HG03045 (cell line): ENCODE results near the gene ADCYAP1R1.

Experiments
- ATAC-seq: cut with Tn5 transposase; IDR thresholded peaks from one replicate; pipeline ENCODE4 v1.9.1; 2021; ENCODE audit warnings: mild to moderate bottlenecking, moderate library complexity; ENCODE audit not compliant: unreplicated experiment

ADCYAP1R1 gene

GRCh38 chr7:31104361-31105255, 52.5 kb downstream of the ADCYAP1R1 start:
- no peak for ATAC-seq

- ATAC-seq, result no peak
These were observed 53.3 kb downstream of the ADCYAP1R1 start for GRCh38 chr7:31105256-31105950.

GRCh38 chr7:31106303-31107105, 54.4 kb downstream of the ADCYAP1R1 start:
- no peak for ATAC-seq

GRCh38 chr7:31107106-31108090, 55.3 kb downstream of the ADCYAP1R1 start:
- no peak for ATAC-seq

- ATAC-seq, result no peak
These were observed 56.1 kb downstream of the ADCYAP1R1 start for GRCh38 chr7:31108097-31108657.

GRCh38 chr7:31109751-31110150, 57.6 kb downstream of the ADCYAP1R1 start:
- no peak for ATAC-seq

GRCh38 chr7:31110331-31111108, 58.4 kb downstream of the ADCYAP1R1 start:
- no peak for ATAC-seq

GRCh38 chr7:31111109-31111451, 59.0 kb downstream of the ADCYAP1R1 start:
- no peak for ATAC-seq

- ATAC-seq, result no peak
These were observed 61.6 kb downstream of the ADCYAP1R1 start for GRCh38 chr7:31113660-31114059.

- ATAC-seq, result no peak
These were observed 62.7 kb downstream of the ADCYAP1R1 start for GRCh38 chr7:31114593-31115343.

GRCh38 chr7:31116615-31117014, 64.5 kb downstream of the ADCYAP1R1 start:
- no peak for ATAC-seq

- ATAC-seq, result no peak
These were observed 67.1 kb downstream of the ADCYAP1R1 start for GRCh38 chr7:31119249-31119648.

GRCh38 chr7:31120800-31121513, 68.8 kb downstream of the ADCYAP1R1 start:
- no peak for ATAC-seq

GRCh38 chr7:31121601-31122000, 69.5 kb downstream of the ADCYAP1R1 start:
- ATAC-seq, result no peak

- ATAC-seq, result no peak
These were observed 70.5 kb downstream of the ADCYAP1R1 start for GRCh38 chr7:31122649-31123058.

GRCh38 chr7:31123321-31123720, 71.2 kb downstream of the ADCYAP1R1 start:
- no peak for ATAC-seq

GRCh38 chr7:31123726-31124125, 71.6 kb downstream of the ADCYAP1R1 start:
- ATAC-seq, result no peak

- ATAC-seq, result no peak
These were observed 73.1 kb downstream of the ADCYAP1R1 start for GRCh38 chr7:31125171-31125570.
